ENCODE results near the gene HPSE2.

The HPSE2 gene

DNA sequence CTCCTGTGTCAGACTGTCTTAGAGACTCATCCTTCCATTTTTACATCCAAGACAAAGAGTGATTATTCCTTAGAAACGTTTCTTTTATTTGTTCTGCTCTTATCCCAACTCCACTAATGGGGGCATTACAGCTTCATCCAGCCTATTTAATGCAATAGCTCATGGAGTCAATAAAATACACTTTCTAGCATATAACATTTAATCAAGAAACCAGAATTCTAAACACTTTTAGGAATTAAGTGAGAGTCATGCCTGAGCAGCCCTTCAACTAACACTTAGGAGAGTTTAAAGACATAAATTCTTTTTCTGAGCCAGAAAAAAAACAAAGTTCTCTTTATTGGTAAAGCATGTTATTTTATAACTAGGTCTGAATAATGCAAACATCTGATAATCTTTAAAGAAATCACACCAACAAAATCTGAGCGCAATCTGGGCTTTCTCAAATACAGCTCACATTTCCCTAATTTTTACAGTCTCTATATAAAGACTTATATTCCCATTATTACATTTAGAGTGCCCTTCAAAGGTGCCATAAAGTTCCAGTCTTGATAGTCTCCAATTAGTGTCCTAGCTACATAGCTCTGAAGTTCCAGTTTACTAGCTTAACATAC, 427.3 kb downstream of the HPSE2 start:
- TF ChIP-seq, protein P1, sequence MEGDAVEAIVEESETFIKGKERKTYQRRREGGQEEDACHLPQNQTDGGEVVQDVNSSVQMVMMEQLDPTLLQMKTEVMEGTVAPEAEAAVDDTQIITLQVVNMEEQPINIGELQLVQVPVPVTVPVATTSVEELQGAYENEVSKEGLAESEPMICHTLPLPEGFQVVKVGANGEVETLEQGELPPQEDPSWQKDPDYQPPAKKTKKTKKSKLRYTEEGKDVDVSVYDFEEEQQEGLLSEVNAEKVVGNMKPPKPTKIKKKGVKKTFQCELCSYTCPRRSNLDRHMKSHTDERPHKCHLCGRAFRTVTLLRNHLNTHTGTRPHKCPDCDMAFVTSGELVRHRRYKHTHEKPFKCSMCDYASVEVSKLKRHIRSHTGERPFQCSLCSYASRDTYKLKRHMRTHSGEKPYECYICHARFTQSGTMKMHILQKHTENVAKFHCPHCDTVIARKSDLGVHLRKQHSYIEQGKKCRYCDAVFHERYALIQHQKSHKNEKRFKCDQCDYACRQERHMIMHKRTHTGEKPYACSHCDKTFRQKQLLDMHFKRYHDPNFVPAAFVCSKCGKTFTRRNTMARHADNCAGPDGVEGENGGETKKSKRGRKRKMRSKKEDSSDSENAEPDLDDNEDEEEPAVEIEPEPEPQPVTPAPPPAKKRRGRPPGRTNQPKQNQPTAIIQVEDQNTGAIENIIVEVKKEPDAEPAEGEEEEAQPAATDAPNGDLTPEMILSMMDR (IDR thresholded peaks at IDR 0.05; ENCODE audit: low read depth, low read length) = no peak
- in situ Hi-C loops (cut with HindIII; ENCODE audit: low sequenced_read_pairs) = no loop called here
- no peak for DNase-seq (ENCODE audit: low read depth, low spot score)
- H3K4me3 ChIP-seq (ENCODE audit: low read depth, low read length) = no peak overlapping the region

DNA sequence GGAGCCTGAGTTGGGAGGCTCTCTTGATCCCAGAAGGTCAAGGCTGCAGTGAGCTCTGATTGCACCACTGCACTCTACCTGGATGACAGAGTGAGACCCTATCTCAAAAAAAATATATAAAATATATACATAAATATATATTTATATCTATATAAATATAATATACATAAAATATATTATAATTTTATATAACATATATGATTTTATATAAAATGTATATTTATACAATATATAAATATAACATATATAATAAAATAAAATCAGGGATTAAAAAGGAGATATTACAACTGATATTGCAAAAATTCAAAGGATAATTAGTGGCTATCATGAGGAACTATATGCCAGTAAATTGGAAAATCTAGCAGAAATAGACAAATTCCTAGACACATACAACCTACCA, 435.4 kb downstream of the HPSE2 start:
- in situ Hi-C loops (cut with HindIII; ENCODE audit: low sequenced_read_pairs) = no loop called here
- TF ChIP-seq, protein P1 (IDR thresholded peaks at IDR 0.05; ENCODE audit: low read depth, low read length) = no peak
- DNase-seq (ENCODE audit: low read depth, low spot score) = no peak
- no peak overlapping the region for H3K4me3 ChIP-seq (ENCODE audit: low read depth, low read length)

DNA sequence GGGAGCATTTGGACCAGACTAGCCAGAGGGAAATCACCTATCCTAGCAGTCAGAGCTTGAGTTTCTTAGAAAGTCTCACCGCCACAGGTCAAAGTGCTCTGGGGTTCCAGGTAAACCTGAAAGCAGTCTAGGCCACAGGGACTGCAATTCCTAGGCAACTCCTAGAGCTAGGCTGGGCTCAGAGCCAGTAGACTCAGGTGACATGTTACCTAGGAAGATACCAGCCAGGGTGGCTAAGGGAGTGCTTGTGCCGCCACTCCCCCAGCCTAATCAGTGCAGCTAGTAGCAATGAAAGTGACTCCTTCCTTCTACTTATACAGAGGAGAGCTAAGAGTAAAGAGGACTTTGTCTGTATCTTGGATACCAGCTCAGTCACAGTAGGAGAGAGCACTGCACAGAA, 440.2 kb downstream of the HPSE2 start:
- no peak overlapping the region for H3K4me3 ChIP-seq (ENCODE audit: low read depth, low read length)
- in situ Hi-C loops (cut with HindIII; ENCODE audit: low sequenced_read_pairs) = no loop called here
- TF ChIP-seq, protein P1 (IDR thresholded peaks at IDR 0.05; ENCODE audit: low read depth, low read length) = no peak
- no peak for DNase-seq (ENCODE audit: low read depth, low spot score)

DNA sequence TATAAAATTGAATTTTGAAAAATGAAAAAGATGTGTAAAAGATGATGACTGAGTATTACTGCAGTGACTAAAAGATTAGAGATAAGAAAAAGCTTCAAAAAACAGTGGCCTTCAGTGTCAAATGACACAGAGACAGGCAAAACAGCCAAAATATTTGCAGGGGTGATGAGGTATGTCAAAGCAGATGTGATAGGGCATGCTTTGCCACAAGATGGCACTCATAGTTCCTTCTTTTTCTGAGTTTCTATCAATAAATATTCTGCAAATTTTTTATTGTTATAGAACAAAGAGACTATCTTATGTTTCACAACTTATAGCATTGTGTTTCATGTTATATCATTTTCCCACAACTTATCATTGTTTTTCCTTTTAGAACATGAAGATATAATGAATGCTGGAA, 444.8 kb downstream of the HPSE2 start:
- no peak overlapping the region for H3K4me3 ChIP-seq (ENCODE audit: low read depth, low read length)
- DNase-seq (ENCODE audit: low read depth, low spot score) = no peak
- TF ChIP-seq, protein P1 (IDR thresholded peaks at IDR 0.05; ENCODE audit: low read depth, low read length) = peak; percentile 11
- in situ Hi-C loops (cut with HindIII; ENCODE audit: low sequenced_read_pairs) = no loop called here

DNA sequence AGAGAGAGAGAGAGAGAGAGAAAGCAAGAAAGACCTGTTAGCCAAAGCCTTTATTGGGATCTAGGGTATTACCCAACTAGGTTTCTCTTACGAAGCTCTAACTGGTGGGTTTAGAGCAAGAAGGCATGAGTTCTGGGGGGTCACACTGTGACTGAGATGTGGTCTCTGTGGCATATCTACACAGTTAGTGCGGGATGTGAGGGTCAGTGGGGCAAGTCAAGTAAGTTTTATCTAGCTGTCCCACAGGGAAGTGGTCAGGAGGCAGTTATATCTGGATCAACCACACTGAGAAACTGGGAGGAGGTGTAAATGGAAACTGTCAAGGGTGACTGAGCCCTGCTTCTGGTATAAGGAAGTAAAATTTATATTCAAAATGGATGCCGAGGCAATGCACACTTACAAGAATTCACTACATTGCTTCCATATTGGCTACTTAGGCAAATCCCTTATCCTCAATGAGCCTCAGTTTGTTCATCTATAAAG, 457.3 kb downstream of the HPSE2 start:
- no peak for DNase-seq (ENCODE audit: low read depth, low spot score)
- no peak overlapping the region for H3K4me3 ChIP-seq (ENCODE audit: low read depth, low read length)
- in situ Hi-C loops (cut with HindIII; ENCODE audit: low sequenced_read_pairs) = no loop called here
- TF ChIP-seq, protein P1 (IDR thresholded peaks at IDR 0.05; ENCODE audit: low read depth, low read length) = no peak

DNA sequence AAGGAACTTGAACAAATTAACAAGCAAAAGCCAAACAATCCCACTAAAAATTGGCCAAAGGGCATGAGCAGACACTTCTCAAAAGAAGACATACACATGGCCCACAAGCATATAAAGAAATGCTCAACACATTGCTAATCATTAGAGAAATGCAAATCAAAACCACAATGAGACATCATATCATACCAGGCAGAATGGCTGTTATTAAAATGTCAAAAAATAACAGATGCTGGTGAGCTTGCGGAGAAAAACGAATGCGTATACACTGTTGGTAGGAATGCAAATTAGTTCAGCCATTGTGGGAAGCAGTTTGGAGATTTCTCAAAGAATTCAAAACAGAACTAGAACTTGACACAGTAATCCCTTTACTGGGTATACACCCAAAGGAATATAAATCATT, 477.2 kb downstream of the HPSE2 start:
- TF ChIP-seq, protein P1 (IDR thresholded peaks at IDR 0.05; ENCODE audit: low read depth, low read length) = no peak
- DNase-seq (ENCODE audit: low read depth, low spot score) = no peak
- H3K4me3 ChIP-seq (ENCODE audit: low read depth, low read length) = no peak overlapping the region
- in situ Hi-C loops (cut with HindIII; ENCODE audit: low sequenced_read_pairs) = no loop called here
